ENCODE data around the gene ZNF526.
"Not testable (repeated sequence)": the region's sequence is repeated elsewhere in the genome, so short reads cannot be mapped to it uniquely, and the experiment has no call there.

Gene ZNF526

GRCh38 chr19:42266105-42266504, 46.0 kb downstream of the ZNF526 start:
- DNase-seq (ENCODE audit: low spot score), result not testable (repeated sequence)

GRCh38 chr19:42266928-42267603, 47.0 kb downstream of the ZNF526 start:
- not testable (repeated sequence) for DNase-seq (ENCODE audit: low spot score)

- no peak for DNase-seq (ENCODE audit: low spot score)
These were observed 47.6 kb downstream of the ZNF526 start for GRCh38 chr19:42267644-42268141.

GRCh38 chr19:42268142-42268703, 48.1 kb downstream of the ZNF526 start:
- peak; percentile 95 for DNase-seq (ENCODE audit: low spot score)

- DNase-seq (ENCODE audit: low spot score), result peak; percentile 97
These were observed 48.8 kb downstream of the ZNF526 start, which contains the start of gene CIC for GRCh38 chr19:42268704-42269477. Gene CIC, plus strand, starts transcription at chr19:42269252. Its CDS starts 2,532 bp downstream, at chr19:42271784.

GRCh38 chr19:42269478-42270345, 49.6 kb downstream of the ZNF526 start:
- DNase-seq (ENCODE audit: low spot score), result no peak

DNA sequence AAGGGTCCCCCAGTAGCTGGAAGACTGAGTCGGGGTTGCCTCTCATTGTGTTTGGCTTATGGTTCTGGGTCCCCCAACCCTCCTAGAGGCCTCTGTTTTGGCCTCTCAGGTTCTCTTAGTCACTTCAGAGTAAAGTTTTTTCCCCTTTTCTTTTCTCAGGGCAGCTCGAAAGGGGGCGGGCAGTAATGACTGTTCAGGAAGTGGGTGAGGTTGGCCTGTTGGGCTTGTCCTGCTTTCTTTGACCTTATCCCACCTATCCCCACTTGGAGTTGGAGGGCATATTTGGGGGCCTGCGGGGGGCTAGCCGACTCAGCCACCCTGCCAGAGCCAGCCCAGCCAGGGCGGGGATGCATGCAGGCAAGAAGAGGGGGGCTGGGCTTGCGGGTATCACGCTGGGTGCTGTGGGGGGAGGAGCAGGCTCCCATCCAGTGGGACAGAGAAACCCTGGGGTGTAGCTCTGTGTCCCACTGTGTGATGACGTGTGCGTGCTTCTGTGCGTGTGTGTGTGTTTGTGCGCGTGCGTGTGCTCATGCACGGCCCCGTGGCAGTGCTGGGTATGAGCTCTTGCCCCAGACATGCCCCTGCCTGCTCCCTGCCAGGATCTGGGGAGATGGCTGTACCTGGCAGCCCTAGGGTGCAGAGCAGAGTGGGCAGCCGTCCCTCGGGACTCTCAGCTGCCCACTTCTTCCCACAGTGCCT, 50.4 kb downstream of the ZNF526 start:
- peak; percentile 81 for DNase-seq (ENCODE audit: low spot score)

DNA sequence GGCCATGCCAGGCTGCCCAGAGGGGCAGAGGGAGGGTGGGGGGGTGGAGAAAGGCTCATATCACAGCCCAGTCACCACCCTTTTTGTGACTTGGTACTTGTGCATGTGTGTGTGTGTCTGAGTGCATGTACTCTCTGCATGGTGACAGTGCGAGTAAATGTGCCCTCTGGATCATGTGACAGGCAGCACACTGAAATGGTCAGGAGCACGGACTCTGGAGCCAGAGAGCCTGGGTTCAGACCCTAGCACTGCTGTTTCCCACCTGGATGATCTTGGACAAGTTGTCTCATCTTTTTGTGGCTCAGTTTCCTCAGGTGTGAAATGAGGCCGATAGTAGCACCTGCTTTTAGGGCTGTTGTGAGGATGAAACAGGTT, 50.9 kb downstream of the ZNF526 start:
- DNase-seq (ENCODE audit: low spot score), result no peak

- DNase-seq (ENCODE audit: low spot score), result no peak
These were observed 51.9 kb downstream of the ZNF526 start for GRCh38 chr19:42271861-42272534.

DNA sequence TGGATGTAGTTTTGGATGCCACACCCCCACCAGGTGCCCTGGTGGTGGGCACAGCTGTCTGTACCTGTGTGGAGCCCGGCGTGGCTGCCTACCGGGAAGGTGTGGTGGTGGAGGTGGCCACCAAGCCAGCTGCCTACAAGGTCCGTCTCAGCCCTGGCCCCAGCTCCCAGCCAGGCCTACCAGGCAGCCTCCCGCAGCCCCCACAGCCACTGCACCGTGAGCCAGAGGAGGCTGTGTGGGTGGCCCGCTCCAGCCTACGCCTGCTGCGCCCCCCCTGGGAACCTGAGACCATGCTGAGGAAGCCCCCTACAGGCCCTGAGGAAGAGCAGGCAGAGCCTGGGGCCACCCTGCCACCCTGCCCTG, 52.4 kb downstream of the ZNF526 start:
- DNase-seq (ENCODE audit: low spot score), result no peak

- DNase-seq (ENCODE audit: low spot score), result no peak
These were observed 52.9 kb downstream of the ZNF526 start for GRCh38 chr19:42272989-42273406.

- no peak for DNase-seq (ENCODE audit: low spot score)
These were observed 53.4 kb downstream of the ZNF526 start for GRCh38 chr19:42273407-42274064.

- DNase-seq (ENCODE audit: low spot score), result no peak
These were observed 54.1 kb downstream of the ZNF526 start for GRCh38 chr19:42274065-42274682.

DNA sequence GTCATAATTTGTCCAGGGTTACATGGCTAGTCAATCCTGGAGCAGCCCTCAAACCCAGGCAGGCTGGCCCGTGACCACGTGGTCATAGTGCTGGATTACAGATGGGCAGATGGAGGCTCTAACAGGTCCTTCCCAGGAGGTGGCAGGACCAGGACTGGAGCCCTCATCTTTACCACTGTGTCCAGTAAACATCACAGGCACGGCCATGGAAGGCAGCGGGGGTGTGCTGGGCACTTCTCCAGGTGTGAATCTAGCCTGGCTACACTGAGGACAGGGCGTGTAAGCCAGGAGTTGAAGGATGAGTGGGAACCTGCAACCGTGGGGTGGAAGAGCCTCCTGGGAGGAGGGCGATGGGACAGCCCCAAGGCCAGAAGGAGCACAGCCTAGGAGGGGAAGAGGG, 55.0 kb downstream of the ZNF526 start:
- DNase-seq (ENCODE audit: low spot score), result no peak

GRCh38 chr19:42275517-42275916, 55.4 kb downstream of the ZNF526 start:
- no peak for DNase-seq (ENCODE audit: low spot score)

DNA sequence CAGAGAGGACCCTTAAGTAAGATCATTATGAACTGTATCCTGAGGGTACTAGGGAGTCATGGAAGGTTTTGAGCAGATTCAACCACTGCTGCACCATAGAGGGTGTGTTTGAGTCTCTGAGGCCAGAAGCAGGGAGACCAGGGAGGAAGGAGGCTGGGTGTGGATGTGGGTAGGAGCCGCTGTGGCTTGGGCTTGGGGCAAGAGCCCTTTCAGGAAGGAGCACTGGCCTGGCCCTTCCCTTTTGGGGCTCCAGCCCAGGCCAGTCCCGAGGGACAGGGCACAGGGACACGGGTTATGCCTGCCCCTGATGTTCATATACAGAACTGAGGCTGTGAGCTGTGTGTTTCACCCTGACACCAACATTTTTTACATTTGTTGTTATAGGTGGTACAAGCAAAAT, 56.2 kb downstream of the ZNF526 start:
- DNase-seq (ENCODE audit: low spot score), result no peak

- peak; percentile 29 for DNase-seq (ENCODE audit: low spot score)
These were observed 56.7 kb downstream of the ZNF526 start for GRCh38 chr19:42276821-42277220.
